CD1c-positive myeloid dendritic cell (primary cell): ENCODE data around the gene FBRSL1.

Source experiments
- DNase-seq: peaks from one replicate; pipeline ENCODE4 v3.0.0-alpha.2; 2016; ENCODE audit errors: extremely low spot score

Gene FBRSL1

GRCh38 chr12:132510746-132511477, 21.0 kb downstream of the FBRSL1 start:
- DNase-seq, result no peak

- DNase-seq, result no peak
Measured at GRCh38 chr12:132511516-132512196, 21.7 kb downstream of the FBRSL1 start.

- no peak for DNase-seq
Measured at GRCh38 chr12:132512197-132513069, 22.5 kb downstream of the FBRSL1 start.

GRCh38 chr12:132513070-132513398, 23.1 kb downstream of the FBRSL1 start:
- DNase-seq, result no peak

- DNase-seq, result no peak
Measured at GRCh38 chr12:132513458-132514135, 23.6 kb downstream of the FBRSL1 start.

- no peak for DNase-seq
Measured at GRCh38 chr12:132514216-132514820, 24.4 kb downstream of the FBRSL1 start.

- no peak for DNase-seq
Measured at GRCh38 chr12:132514838-132515237, 24.9 kb downstream of the FBRSL1 start.

- no peak for DNase-seq
Measured at GRCh38 chr12:132516095-132517012, 26.4 kb downstream of the FBRSL1 start.

- no peak for DNase-seq
Measured at GRCh38 chr12:132517013-132517739, 27.2 kb downstream of the FBRSL1 start.

GRCh38 chr12:132517740-132518100, 27.8 kb downstream of the FBRSL1 start:
- DNase-seq, result no peak

GRCh38 chr12:132518354-132518992, 28.5 kb downstream of the FBRSL1 start:
- no peak for DNase-seq

- DNase-seq, result no peak
Measured at GRCh38 chr12:132520421-132521199, 30.7 kb downstream of the FBRSL1 start.

GRCh38 chr12:132521200-132521580, 31.2 kb downstream of the FBRSL1 start:
- DNase-seq, result no peak

GRCh38 chr12:132521712-132522292, 31.9 kb downstream of the FBRSL1 start:
- DNase-seq, result no peak

GRCh38 chr12:132522592-132523380, 32.8 kb downstream of the FBRSL1 start:
- DNase-seq, result no peak

GRCh38 chr12:132523576-132524331, 33.8 kb downstream of the FBRSL1 start:
- DNase-seq, result peak; percentile 64

GRCh38 chr12:132524405-132524804, 34.5 kb downstream of the FBRSL1 start:
- no peak for DNase-seq
